CD4-positive, alpha-beta T cell treated with Interferon gamma for 1 hour (primary cell): ENCODE data around the gene PGAP1.

Experiments
- DNase-seq: peaks from one replicate; pipeline ENCODE4 v3.0.0-alpha.2; 2020

Gene PGAP1

DNA sequence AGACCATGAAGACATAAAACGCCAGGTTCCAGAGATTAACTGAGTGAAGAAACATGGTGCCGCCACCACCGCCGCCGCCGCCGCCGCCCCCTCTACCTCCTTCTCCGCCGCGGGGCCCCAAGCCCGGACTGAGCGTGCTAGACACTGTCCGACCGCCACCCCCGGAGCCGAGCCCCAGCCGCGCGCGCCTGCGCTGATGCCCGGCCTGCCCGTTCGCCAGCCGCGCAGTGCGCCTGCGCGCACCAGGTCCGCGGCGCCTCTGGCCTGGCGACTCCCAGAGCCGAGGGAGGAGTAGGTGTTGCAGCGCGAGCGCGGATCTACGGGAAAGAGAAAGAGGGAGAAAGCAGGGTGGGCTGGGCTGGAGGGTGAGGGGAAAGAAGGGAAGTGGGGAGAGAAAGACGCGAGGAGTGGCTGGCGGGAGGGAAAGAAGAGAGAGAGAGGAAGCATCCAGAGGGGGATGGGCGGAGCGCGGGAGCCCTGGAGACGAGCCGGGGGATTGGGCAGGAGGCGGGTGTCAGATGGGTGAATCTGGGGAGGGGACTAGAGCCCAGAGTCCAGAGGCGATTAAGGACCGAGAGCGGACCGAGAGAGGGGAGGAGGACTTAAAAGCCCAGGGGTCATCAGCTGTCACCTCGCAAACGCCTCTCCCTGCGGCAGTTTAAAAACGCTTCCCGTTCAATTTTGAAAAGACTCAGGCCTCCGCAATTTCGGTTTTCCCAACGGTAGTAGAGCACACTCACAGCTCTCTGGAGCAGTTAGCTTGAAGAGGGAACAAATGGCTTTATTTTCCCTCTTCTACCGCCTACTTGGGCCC lies at the start of gene PGAP1:
Gene PGAP1 (minus strand): TSS at position 146 of the 814 bp plus-strand sequence. CDS start 91 bp downstream, at position 55.
- DNase-seq = peak; percentile 86

GRCh38 chr2:196974970-196975369 lies 48.5 kb upstream of the PGAP1 start:
- DNase-seq = no peak

DNA sequence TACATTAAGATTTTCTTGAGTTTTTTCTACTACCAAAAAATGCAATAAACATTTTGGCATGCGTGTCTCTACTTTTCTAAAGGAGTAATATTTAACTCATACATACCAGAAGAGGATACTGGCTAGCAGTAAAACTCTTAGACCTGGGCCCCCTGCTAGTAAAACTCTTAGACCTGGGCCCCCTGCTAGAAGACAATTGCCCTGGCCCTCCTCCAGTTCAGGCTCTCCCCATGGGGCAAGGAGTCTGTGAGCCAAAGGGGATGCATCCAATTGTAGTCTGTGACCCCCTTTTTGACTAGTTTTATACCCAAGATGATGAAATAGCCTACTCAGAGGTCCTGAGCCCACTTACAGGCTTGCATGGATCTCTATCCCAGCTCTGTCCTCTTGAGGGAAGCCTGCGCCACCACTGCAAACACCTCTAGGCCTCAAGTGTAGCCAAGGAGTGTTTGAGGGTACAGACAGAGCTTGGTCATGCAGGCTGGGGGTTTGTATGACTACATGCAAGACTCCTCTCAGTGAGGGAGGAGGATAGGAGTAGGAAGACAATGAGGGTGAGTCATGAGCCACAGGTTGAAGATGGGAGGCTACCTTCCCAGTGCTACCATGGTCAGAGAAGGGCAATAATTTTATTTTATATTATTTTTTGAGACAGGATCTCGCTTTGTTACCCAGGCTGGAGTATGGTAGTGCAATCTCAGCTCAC lies 45.2 kb upstream of the PGAP1 start:
- no peak for DNase-seq

DNA sequence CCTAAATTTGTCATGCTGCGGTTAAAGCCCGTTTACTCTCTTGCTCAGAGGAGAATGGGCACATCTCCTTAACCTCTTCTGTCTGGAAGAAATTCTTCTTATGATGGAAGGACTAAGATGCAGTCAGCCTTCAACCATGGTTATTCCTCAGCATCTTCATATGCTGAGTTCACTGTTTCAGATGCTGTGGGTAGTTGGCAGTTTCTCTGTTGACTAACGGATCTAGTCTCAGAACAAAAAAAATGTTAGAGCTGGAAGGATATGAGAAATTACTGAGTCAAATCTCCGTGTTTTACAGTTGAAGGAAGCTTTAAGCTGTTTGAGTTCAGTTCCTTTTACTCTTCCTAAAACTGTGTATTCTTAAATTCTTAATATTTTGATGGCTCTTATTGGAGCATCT lies 43.6 kb upstream of the PGAP1 start:
- no peak for DNase-seq

- no peak for DNase-seq
Measured at GRCh38 chr2:196968516-196968915, 42.0 kb upstream of the PGAP1 start.

GRCh38 chr2:196967775-196968174 lies 41.3 kb upstream of the PGAP1 start:
- no peak for DNase-seq

DNA sequence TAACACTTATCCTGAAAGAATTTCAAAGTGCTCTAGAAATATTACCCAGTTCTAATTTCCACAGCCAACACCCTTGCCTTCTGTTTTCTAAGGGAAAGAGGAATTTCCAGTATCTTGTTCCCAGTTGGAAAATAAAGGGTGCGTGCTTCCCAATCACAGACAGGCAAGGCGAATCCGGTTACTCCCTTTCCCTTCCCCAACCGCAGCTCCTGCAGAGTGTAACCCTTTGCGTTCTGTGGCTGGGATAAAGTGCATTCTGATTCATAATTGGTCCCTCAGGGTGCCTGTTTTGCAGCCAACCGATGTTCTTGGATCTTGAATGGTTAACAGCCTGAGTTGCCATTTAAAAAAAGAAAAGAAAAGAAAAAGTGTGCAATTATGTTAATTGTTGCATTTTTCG lies 40.6 kb upstream of the PGAP1 start:
- no peak for DNase-seq

GRCh38 chr2:196966061-196966460 lies 39.6 kb upstream of the PGAP1 start:
- DNase-seq = no peak

GRCh38 chr2:196965651-196966050 lies 39.1 kb upstream of the PGAP1 start:
- DNase-seq = no peak

GRCh38 chr2:196963961-196964360 lies 37.5 kb upstream of the PGAP1 start:
- no peak for DNase-seq

- DNase-seq = no peak
Measured at GRCh38 chr2:196963043-196963442, 36.5 kb upstream of the PGAP1 start.

GRCh38 chr2:196962325-196962724 lies 35.8 kb upstream of the PGAP1 start:
- no peak for DNase-seq

GRCh38 chr2:196961889-196962288 lies 35.4 kb upstream of the PGAP1 start:
- no peak for DNase-seq

DNA sequence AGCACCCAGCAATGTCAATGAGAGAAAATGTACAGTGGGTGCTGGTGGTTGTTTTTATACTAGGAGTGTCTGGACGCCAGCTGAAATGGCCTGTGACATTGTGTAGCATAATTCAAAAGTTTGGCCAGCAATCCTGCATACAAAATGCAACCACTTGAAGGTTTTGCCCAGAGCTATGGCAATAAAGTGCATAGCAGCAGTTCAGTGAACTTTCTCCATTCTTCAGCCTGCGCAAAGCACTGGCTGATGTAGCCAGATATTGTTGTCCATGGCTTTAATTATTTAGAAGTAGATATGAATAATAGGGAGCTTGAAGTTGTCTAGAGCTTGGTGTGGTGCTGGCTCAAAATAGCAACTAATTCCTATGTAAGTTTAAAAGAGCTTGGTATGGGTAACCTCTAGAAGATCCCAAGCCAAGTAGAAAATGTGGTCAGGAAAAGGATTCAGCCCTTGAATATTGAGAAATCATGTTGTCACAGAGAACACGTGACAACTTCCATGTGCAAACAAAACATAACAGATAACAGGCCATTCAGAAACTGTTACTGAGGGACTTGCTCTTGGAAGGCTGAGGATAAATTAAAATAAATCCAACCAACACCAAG lies 33.3 kb upstream of the PGAP1 start:
- no peak for DNase-seq

GRCh38 chr2:196959281-196959680 lies 32.8 kb upstream of the PGAP1 start:
- DNase-seq = no peak

- DNase-seq = no peak
Measured at GRCh38 chr2:196957881-196958525, 31.5 kb upstream of the PGAP1 start.

- no peak for DNase-seq
Measured at GRCh38 chr2:196957442-196957841, 30.9 kb upstream of the PGAP1 start.

GRCh38 chr2:196956069-196956468 lies 29.6 kb upstream of the PGAP1 start:
- no peak for DNase-seq

- no peak for DNase-seq
Measured at GRCh38 chr2:196955036-196955435, 28.5 kb upstream of the PGAP1 start.

- no peak for DNase-seq
Measured at GRCh38 chr2:196954001-196954400, 27.5 kb upstream of the PGAP1 start.

- DNase-seq = no peak
Measured at GRCh38 chr2:196952936-196953335, 26.4 kb upstream of the PGAP1 start.

DNA sequence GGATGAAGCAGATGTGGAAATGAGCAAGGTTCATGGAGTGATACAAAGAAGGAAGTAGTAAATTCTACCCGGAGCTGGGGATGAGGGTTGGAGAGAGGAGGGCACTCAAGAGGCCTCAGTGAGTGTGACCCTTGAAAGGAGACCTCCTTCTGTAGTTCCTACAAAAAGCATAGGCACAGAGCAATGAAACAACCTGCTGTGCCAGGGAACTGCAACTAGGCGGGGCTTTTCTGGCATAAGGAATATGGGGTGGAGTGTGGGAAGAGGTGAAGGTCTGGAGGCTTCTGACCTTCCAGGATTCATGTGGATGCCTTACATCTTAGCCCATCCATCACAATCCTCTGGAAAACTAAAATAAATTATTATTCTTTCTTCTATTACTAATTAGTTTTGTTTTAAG lies 25.5 kb upstream of the PGAP1 start:
- DNase-seq = no peak

GRCh38 chr2:196949116-196949515 lies 22.6 kb upstream of the PGAP1 start:
- no peak for DNase-seq
